HEK293T (cell line): Measurements from ENCODE around the gene STBD1.

Experiments used
- ELF4 ChIP-seq: fragments of 450-650 bp; IDR thresholded peaks from 2 replicates; pipeline ENCODE4 v1.6.1; 2017; ENCODE audit warnings: antibody characterized with exemption
- FOXK2 ChIP-seq: fragments of 450-650 bp; IDR thresholded peaks from 2 replicates; pipeline ENCODE4 v1.6.1; 2016; ENCODE audit warnings: mild to moderate bottlenecking
- HDGF ChIP-seq: fragments of 450-650 bp; IDR thresholded peaks from 2 replicates; pipeline ENCODE4 v1.6.1; 2017; ENCODE audit warnings: antibody characterized with exemption, borderline replicate concordance
- NFRKB ChIP-seq: fragments of 450-650 bp; IDR thresholded peaks from 2 replicates; pipeline ENCODE4 v1.6.1; 2016; ENCODE audit warnings: mild to moderate bottlenecking, moderate library complexity
- TARDBP ChIP-seq: fragments of 450-650 bp; IDR thresholded peaks from 2 replicates; pipeline ENCODE4 v1.6.1; 2016

- TF ChIP-seq TARDBP (no peak), ELF4 (no peak), HDGF (no peak), NFRKB (no peak), FOXK2 (no peak)
Observed at GRCh38 chr4:76305971-76306881, at the start of gene STBD1.
